Measurements from ENCODE around the gene TAS2R9.

Gene TAS2R9

DNA sequence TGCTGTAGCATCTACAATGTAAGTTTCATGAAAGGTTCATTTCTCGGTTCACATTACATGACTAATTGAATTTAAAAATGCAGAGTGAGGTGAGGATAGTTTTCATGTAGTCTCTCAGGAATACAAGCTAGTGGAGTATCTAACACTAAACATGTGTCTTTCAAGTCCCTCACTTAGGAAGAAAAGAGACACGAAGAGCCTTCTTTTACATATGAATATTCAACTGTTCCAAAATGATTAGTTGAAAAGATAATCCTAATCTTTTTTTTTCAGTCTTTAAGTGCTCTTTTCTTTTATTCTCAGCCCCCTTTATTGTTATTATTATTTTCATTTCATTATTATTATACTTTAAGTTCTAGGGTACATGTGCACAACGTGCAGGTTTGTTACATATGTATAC, 28.5 kb upstream of the TAS2R9 start:
- no peak for DNase-seq (ENCODE audit: insufficient read length, low spot score)
- TF ChIP-seq, protein P1, sequence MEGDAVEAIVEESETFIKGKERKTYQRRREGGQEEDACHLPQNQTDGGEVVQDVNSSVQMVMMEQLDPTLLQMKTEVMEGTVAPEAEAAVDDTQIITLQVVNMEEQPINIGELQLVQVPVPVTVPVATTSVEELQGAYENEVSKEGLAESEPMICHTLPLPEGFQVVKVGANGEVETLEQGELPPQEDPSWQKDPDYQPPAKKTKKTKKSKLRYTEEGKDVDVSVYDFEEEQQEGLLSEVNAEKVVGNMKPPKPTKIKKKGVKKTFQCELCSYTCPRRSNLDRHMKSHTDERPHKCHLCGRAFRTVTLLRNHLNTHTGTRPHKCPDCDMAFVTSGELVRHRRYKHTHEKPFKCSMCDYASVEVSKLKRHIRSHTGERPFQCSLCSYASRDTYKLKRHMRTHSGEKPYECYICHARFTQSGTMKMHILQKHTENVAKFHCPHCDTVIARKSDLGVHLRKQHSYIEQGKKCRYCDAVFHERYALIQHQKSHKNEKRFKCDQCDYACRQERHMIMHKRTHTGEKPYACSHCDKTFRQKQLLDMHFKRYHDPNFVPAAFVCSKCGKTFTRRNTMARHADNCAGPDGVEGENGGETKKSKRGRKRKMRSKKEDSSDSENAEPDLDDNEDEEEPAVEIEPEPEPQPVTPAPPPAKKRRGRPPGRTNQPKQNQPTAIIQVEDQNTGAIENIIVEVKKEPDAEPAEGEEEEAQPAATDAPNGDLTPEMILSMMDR (IDR thresholded peaks at IDR 0.05; ENCODE audit: insufficient read depth, missing control alignments), result no peak
- no peak for FAIRE-seq

DNA sequence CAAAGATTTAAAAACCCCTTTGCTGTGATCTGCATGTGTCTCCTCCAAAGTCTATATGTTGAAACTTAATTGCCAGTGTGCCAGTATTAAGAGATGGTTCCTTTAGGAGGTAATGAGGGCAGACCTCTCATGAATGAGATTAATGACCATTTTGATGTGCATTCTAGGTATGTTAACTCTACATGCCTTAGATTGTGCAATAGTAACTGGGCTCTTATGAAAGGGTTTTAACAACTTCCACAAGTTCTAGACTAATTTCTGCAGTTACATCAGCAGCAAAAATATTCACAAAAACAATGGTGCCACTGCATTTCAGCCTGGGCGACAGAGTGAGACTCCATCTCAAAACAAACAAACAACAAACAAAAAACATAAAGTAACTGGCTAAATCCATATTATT, 20.0 kb upstream of the TAS2R9 start:
- no peak for FAIRE-seq

DNA sequence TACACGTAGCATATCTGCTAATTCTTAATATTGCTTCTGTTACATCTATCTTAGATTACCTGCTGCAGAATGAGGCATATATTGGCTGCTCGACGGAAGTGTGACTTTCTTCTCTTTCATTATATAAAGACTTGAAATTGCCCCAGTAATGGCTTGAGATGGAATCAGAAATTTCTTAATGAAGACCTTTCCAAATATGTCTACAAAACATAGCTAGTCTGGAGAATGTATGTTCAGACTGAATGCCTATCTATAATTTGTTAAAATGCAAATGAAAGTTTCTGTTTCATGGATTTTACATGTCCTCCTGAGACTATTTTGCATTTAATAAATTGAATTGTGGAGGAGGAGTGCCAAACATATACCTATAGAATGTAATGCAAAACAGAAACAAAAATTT, 16.3 kb upstream of the TAS2R9 start, which contains the start of gene TAS2R10:
Gene TAS2R10, minus strand, starts transcription at position 101 of the 400 bp plus-strand sequence. Its CDS starts 89 bp downstream, at position 12.
- FAIRE-seq (no peak), DNase-seq (ENCODE audit: insufficient read length, low spot score) (no peak)
- TF ChIP-seq, protein P1 (IDR thresholded peaks at IDR 0.05; ENCODE audit: insufficient read depth, missing control alignments), result no peak

More for the DNA sequence above, 20.0 kb upstream of the TAS2R9 start:
- no peak for DNase-seq (ENCODE audit: insufficient read length, low spot score)
- TF ChIP-seq, protein P1 (IDR thresholded peaks at IDR 0.05; ENCODE audit: insufficient read depth, missing control alignments), result no peak

DNA sequence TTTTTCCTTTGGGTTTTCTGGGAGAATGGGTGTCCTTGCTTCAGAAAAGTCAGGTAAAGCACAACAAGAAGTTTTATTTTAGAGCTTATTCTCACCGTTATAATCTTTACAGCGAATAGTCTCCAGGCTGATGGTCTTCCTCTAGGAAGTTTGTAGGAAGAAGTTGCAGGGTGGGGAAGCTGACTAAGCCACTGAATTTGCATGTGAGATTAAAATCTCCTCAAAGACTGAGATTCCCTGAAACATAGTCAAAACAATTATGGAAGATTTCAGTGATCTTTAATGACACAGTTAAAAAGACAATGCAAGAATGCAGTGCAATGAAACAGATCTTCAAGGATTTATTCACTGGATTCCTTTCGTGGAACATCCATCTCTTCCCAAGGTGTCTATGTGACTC, 15.0 kb upstream of the TAS2R9 start:
- FAIRE-seq, result no peak
- TF ChIP-seq, protein P1 (IDR thresholded peaks at IDR 0.05; ENCODE audit: insufficient read depth, missing control alignments), result no peak
- DNase-seq (ENCODE audit: insufficient read length, low spot score), result no peak

DNA sequence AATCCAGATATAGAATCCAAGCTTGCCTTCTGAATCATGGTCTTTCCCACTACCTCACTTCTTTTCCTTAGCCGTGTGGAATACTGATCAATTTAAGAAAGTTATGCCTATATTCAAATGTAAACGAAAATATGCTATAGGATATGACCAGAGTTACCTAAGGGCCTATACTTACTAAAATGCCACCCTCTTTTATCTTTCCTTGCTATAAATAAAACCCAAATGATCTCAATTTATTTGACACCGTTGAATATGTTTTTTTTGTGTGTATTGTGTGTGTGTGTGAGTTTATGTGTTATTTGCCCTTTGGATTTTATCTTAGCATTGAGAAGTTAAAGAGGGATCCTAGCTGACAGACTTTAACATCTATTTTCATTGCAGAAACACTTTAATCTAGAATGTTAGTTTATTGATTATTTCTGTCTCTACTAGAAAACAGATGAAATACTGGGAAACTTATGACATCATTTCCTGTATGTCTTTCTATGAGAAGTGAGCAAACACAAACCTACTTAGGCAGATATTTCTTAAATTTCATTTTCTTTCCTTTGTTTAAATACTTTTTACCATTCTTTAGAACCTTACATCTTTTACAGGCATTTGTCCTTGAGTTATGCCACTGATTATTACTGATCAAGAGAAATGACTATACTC, 2.0 kb upstream of the TAS2R9 start:
- DNase-seq (ENCODE audit: insufficient read length, low spot score), result no peak
- TF ChIP-seq, protein P1 (IDR thresholded peaks at IDR 0.05; ENCODE audit: insufficient read depth, missing control alignments), result no peak
- FAIRE-seq, result no peak

DNA sequence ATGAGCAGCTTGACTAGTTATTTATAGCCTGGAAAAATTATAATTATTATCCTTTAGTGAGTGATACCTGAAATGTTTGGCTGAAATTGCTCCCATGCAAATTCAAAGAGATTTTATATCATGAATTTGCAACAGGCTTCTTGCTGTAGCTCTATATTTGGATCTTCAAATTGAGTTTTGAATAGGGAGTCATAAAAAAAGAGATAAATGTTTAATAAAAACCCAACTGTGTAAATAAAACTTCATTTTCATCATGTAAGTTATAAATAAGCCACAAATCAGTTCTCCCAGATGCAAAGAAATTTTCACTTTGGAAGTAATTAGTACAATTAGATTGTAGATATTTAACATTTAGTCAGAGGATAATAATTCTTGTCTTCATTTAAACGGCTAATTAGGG, 2.8 kb downstream of the TAS2R9 start, which contains the start of gene TAS2R8:
Gene TAS2R8, minus strand, starts transcription at position 101 of the 400 bp plus-strand sequence. CDS start 306 bp downstream, outside the sequence.
- TF ChIP-seq, protein P1 (IDR thresholded peaks at IDR 0.05; ENCODE audit: insufficient read depth, missing control alignments), result no peak
- FAIRE-seq, result no peak
- no peak for DNase-seq (ENCODE audit: insufficient read length, low spot score)

DNA sequence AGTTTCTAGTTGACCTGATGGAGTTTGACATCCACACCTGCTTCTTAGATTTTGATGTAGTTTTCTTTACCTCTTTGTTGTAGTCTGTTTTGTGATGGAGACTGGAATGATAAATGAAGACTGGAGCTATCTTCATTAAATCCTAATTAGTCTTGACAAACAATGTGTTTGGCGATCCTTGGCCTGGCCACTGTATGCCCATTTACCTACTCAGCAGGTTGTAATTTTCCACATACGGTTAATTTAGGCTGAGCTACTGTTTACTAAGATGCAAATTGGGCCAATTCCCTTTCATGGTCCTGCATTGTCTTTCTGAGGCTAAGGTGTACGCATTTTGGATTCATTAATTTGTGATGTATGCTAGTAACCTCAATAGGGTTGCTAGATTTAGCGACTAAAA, 7.4 kb downstream of the TAS2R9 start, which contains the start of gene TAS2R7:
Gene TAS2R7, minus strand, starts transcription at position 41 of the 400 bp plus-strand sequence. CDS start 57 bp downstream, outside the sequence.
- FAIRE-seq, result no peak

More for the DNA sequence above, 7.4 kb downstream of the TAS2R9 start, which contains the start of gene TAS2R7:
- no peak for DNase-seq (ENCODE audit: insufficient read length, low spot score)
- TF ChIP-seq, protein P1 (IDR thresholded peaks at IDR 0.05; ENCODE audit: insufficient read depth, missing control alignments), result no peak

All from D721Med (cell line).